HepG2 (cell line): ENCODE results near the gene RGS19. TPM values are rescaled to one million over a fixed set of nuclear protein-coding genes. Genes with fewer than 3 reads are reported as not detected.
A peak's percentile ranks its signal among the peaks of the same experiment; 100 is the strongest.

Experiments
- ARNT ChIP-seq: fragments of 450-650 bp; IDR thresholded peaks from 2 replicates; pipeline ENCODE4 v1.6.1; 2017
- FOXA1 ChIP-seq, 2 experiments: fragments of 450-650 bp in 1 of 2; sonication (generic) in 1 of 2; formaldehyde crosslinking in 1 of 2; IDR thresholded peaks; 2 replicates each; pipeline versions ENCODE4 v1.4.0 to v1.6.1; 2016 to 2020; ENCODE audit warnings: missing genetic modification reagents in 1 of 2
- FOXC1 ChIP-seq: sonication (generic); formaldehyde crosslinking; IDR thresholded peaks from 2 replicates; pipeline ENCODE4 v1.8.0; 2022; ENCODE audit warnings: mild to moderate bottlenecking, missing genetic modification reagents, borderline replicate concordance
- KDM5B ChIP-seq: sonication (generic); formaldehyde crosslinking; IDR thresholded peaks from 2 replicates; pipeline ENCODE4 v1.4.0; 2020; ENCODE audit warnings: missing genetic modification reagents, mild to moderate bottlenecking, borderline replicate concordance
- MED1 ChIP-seq: sonication (generic); formaldehyde crosslinking; IDR thresholded peaks from 2 replicates; pipeline ENCODE4 v1.4.0; 2020; ENCODE audit warnings: missing genetic modification reagents
- NFRKB ChIP-seq: fragments of 450-650 bp; IDR thresholded peaks from 2 replicates; pipeline ENCODE4 v1.6.1; 2017
- PITX1 ChIP-seq: sonication (generic); formaldehyde crosslinking; IDR thresholded peaks from 2 replicates; pipeline ENCODE4 v1.5.1; 2020; ENCODE audit warnings: mild to moderate bottlenecking, missing genetic modification reagents
- POGZ ChIP-seq: sonication (generic); formaldehyde crosslinking; IDR thresholded peaks from 2 replicates; pipeline ENCODE4 v1.4.0; 2020; ENCODE audit warnings: mild to moderate bottlenecking, missing genetic modification reagents
- PRMT3 ChIP-seq: sonication (generic); formaldehyde crosslinking; IDR thresholded peaks from 2 replicates; pipeline ENCODE4 v1.8.1; 2022; ENCODE audit warnings: low read depth, mild to moderate bottlenecking, moderate library complexity, missing genetic modification reagents, borderline replicate concordance
- RARA ChIP-seq: IDR thresholded peaks from 2 replicates; pipeline ENCODE4 v1.6.1; 2016; ENCODE audit warnings: missing genetic modification reagents, missing compliant biosample characterization
- RNF2 ChIP-seq: fragments of 450-650 bp; conservative IDR thresholded peaks from 2 replicates; pipeline ENCODE4 v1.6.1; 2016; ENCODE audit warnings: low read depth
- ZNF451 ChIP-seq: sonication (generic); formaldehyde crosslinking; IDR thresholded peaks from 2 replicates; pipeline ENCODE4 v1.5.0; 2020; ENCODE audit warnings: mild to moderate bottlenecking, missing genetic modification reagents
- ZNF75D ChIP-seq: sonication (generic); formaldehyde crosslinking; IDR thresholded peaks from 2 replicates; pipeline ENCODE4 v1.8.1; 2023; ENCODE audit warnings: missing genetic modification reagents, mild to moderate bottlenecking, borderline replicate concordance
- ZSCAN21 ChIP-seq: sonication (generic); formaldehyde crosslinking; IDR thresholded peaks from 2 replicates; pipeline ENCODE4 v1.8.0; 2022; ENCODE audit warnings: mild to moderate bottlenecking, missing genetic modification reagents, moderate library complexity, borderline replicate concordance
- polyA plus RNA-seq, 8 experiments: library from polyadenylated mRNA; depleted of rRNA in 3 of 8; stranded (reverse) in 7 of 8; unstranded in 1 of 8; fragments of >200 nt; fragmentation: Illumina TruSeq in 4 of 8; extraction: Trizol in 4 of 8; gene quantifications; 2 replicates each; pipeline versions ENCODE4 v1.2.1 to v1.2.3, GENCODE V29; 2011 to 2016; ENCODE audit warnings: low read depth in 4 of 8, missing spikeins in 1 of 8, mixed read lengths in 1 of 8; ENCODE audit not compliant: insufficient read depth in 1 of 8
- total RNA-seq, 5 experiments: library from RNA; depleted of rRNA; stranded (reverse); fragments of >200 nt; fragmentation: Illumina TruSeq; extraction: Trizol; gene quantifications; 2 replicates each; pipeline ENCODE4 v1.2.3, GENCODE V29; 2016; ENCODE audit warnings: low read depth in 1 of 5
- TF ChIP-seq, protein P1 (sequence below): sonication (generic); formaldehyde crosslinking; IDR thresholded peaks from 2 replicates; pipeline ENCODE4 v1.8.1; 2023; ENCODE audit warnings: missing genetic modification reagents, inconsistent platforms, borderline replicate concordance
- TF ChIP-seq, protein P2 (sequence below): sonication (generic); formaldehyde crosslinking; IDR thresholded peaks from 2 replicates; pipeline ENCODE4 v1.5.0; 2020; ENCODE audit warnings: mild to moderate bottlenecking, missing genetic modification reagents, borderline replicate concordance
- TF ChIP-seq, protein P3 (sequence below): IDR thresholded peaks from 2 replicates; pipeline ENCODE4 v1.6.1; 2016; ENCODE audit warnings: low read depth, control low read depth
- TF ChIP-seq, protein P4 (sequence below): sonication (generic); formaldehyde crosslinking; IDR thresholded peaks from 2 replicates; pipeline ENCODE4 v1.5.0; 2020; ENCODE audit warnings: missing genetic modification reagents

Gene RGS19
- total and polyA plus RNA-seq, 2 of the 13 experiments (the other 11 are each of a cell fraction or from before 2014, with no cell fraction given) = 10.7 to 11.9 TPM

DNA sequence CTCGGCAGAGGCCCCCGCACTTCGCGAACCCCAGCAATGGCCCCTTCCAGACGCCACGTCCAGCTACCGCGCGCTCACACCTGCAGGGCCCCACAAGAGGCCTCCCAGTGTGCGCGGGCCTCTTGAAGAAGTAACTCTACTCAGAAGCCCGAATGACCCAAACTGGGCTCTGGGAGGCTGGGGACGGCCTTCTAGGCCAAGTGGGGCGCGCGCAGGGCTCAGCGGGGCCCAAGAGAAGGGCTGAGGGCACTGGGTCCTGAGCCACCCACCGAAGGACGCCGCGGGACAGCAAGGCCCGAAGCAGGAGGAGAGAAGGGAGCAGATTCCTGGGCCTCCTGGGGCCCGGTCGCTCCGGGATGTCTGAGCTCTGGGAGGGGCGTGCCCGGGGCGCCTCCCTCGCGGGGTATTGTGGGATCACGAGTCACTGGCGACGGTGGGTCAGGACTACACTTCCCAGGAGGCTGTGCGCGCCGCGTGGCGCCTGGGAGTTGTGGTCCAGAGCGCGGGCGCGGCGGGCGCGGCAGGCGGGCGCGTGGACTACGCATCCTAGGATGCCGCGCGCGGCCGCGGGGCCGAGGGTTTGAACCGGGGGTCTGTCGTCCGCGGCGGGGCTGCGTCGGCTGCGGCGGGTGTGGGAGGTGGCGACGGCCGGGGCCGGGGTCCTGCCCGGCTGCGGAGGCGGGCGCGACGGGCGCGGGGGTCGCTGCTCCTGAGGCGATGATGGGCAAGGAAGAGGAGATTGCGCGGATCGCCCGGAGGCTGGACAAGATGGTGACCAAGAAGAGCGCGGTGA, 16.5 kb downstream of the RGS19 start, which contains the start of gene TCEA2 (continued):
- peak; percentile 78 for TF ChIP-seq PITX1 (CRISPR knock-in tag)
- no peak for TF ChIP-seq ARNT
- TF ChIP-seq, protein P1, sequence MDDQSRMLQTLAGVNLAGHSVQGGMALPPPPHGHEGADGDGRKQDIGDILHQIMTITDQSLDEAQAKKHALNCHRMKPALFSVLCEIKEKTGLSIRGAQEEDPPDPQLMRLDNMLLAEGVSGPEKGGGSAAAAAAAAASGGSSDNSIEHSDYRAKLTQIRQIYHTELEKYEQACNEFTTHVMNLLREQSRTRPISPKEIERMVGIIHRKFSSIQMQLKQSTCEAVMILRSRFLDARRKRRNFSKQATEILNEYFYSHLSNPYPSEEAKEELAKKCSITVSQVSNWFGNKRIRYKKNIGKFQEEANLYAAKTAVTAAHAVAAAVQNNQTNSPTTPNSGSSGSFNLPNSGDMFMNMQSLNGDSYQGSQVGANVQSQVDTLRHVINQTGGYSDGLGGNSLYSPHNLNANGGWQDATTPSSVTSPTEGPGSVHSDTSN (CRISPR knock-in tag) = no peak; the same call in 1 of the 2 replicates
- TF ChIP-seq, protein P2, sequence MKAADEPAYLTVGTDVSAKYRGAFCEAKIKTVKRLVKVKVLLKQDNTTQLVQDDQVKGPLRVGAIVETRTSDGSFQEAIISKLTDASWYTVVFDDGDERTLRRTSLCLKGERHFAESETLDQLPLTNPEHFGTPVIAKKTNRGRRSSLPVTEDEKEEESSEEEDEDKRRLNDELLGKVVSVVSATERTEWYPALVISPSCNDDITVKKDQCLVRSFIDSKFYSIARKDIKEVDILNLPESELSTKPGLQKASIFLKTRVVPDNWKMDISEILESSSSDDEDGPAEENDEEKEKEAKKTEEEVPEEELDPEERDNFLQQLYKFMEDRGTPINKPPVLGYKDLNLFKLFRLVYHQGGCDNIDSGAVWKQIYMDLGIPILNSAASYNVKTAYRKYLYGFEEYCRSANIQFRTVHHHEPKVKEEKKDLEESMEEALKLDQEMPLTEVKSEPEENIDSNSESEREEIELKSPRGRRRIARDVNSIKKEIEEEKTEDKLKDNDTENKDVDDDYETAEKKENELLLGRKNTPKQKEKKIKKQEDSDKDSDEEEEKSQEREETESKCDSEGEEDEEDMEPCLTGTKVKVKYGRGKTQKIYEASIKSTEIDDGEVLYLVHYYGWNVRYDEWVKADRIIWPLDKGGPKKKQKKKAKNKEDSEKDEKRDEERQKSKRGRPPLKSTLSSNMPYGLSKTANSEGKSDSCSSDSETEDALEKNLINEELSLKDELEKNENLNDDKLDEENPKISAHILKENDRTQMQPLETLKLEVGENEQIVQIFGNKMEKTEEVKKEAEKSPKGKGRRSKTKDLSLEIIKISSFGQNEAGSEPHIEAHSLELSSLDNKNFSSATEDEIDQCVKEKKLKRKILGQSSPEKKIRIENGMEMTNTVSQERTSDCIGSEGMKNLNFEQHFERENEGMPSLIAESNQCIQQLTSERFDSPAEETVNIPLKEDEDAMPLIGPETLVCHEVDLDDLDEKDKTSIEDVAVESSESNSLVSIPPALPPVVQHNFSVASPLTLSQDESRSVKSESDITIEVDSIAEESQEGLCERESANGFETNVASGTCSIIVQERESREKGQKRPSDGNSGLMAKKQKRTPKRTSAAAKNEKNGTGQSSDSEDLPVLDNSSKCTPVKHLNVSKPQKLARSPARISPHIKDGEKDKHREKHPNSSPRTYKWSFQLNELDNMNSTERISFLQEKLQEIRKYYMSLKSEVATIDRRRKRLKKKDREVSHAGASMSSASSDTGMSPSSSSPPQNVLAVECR (CRISPR knock-in tag) = peak; percentile 89; the same call in 1 of the 2 replicates
- TF ChIP-seq, protein P3, sequence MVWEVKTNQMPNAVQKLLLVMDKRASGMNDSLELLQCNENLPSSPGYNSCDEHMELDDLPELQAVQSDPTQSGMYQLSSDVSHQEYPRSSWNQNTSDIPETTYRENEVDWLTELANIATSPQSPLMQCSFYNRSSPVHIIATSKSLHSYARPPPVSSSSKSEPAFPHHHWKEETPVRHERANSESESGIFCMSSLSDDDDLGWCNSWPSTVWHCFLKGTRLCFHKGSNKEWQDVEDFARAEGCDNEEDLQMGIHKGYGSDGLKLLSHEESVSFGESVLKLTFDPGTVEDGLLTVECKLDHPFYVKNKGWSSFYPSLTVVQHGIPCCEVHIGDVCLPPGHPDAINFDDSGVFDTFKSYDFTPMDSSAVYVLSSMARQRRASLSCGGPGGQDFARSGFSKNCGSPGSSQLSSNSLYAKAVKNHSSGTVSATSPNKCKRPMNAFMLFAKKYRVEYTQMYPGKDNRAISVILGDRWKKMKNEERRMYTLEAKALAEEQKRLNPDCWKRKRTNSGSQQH (CRISPR knock-in tag) = peak; percentile 94
- peak; percentile 67; the same call in 1 of the 2 replicates for TF ChIP-seq ZNF451
- 0 out of 2 replicates have a peak, but pooled peaks have one; percentile 33 for TF ChIP-seq RNF2
- peak; percentile 90 for TF ChIP-seq ZSCAN21 (CRISPR knock-in tag)
- TF ChIP-seq RARA (CRISPR knock-in tag) = peak; percentile 57
- TF ChIP-seq POGZ (CRISPR knock-in tag) = no peak; the same call in none of the 2 replicates
- TF ChIP-seq MED1 = peak; percentile 61; the same call in 1 of the 2 replicates
- TF ChIP-seq KDM5B (CRISPR knock-in tag) = peak; percentile 96
- TF ChIP-seq FOXA1 (IDR thresholded peaks at IDR 0.05) = no peak
- TF ChIP-seq FOXA1 (CRISPR knock-in tag; IDR thresholded peaks at IDR 0.05) = peak; percentile 26; the same call in 1 of the 2 replicates
- no peak for TF ChIP-seq NFRKB
- TF ChIP-seq FOXC1 (CRISPR knock-in tag) = peak; percentile 29
- TF ChIP-seq PRMT3 (CRISPR knock-in tag) = no peak
- TF ChIP-seq ZNF75D (CRISPR knock-in tag) = no peak
- TF ChIP-seq, protein P4, sequence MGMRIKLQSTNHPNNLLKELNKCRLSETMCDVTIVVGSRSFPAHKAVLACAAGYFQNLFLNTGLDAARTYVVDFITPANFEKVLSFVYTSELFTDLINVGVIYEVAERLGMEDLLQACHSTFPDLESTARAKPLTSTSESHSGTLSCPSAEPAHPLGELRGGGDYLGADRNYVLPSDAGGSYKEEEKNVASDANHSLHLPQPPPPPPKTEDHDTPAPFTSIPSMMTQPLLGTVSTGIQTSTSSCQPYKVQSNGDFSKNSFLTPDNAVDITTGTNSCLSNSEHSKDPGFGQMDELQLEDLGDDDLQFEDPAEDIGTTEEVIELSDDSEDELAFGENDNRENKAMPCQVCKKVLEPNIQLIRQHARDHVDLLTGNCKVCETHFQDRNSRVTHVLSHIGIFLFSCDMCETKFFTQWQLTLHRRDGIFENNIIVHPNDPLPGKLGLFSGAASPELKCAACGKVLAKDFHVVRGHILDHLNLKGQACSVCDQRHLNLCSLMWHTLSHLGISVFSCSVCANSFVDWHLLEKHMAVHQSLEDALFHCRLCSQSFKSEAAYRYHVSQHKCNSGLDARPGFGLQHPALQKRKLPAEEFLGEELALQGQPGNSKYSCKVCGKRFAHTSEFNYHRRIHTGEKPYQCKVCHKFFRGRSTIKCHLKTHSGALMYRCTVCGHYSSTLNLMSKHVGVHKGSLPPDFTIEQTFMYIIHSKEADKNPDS (CRISPR knock-in tag) = peak; percentile 28; the same call in 1 of the 2 replicates
